GM12801 (cell line): Measurements from ENCODE around the gene BBX.

Experiments
- TF ChIP-seq, protein P1 (sequence below): IDR thresholded peaks from one replicate; pipeline ENCODE4 v1.5.1; 2011; ENCODE audit warnings: control low read depth; ENCODE audit not compliant: insufficient read length; ENCODE audit errors: extremely low read depth

The BBX gene

DNA sequence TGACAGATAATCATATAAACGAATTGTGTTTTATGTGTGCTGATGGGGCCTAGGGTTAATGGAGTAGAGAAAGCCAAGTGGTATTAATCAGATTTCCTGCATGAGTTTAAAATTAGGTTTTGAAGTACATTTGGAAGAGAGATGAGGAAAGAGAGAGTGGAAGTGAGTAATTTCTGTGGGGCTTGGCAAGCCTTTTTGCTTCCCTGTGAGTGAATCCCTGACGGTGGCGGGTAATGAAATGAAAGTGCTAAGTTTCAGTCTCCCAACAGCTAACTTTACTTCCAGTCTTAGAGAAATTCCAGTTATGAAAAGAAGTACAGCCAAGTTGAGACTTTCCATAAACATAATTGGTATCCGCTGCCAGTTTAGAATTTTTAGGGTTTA, 139.4 kb downstream of the BBX start:
- TF ChIP-seq, protein P1, sequence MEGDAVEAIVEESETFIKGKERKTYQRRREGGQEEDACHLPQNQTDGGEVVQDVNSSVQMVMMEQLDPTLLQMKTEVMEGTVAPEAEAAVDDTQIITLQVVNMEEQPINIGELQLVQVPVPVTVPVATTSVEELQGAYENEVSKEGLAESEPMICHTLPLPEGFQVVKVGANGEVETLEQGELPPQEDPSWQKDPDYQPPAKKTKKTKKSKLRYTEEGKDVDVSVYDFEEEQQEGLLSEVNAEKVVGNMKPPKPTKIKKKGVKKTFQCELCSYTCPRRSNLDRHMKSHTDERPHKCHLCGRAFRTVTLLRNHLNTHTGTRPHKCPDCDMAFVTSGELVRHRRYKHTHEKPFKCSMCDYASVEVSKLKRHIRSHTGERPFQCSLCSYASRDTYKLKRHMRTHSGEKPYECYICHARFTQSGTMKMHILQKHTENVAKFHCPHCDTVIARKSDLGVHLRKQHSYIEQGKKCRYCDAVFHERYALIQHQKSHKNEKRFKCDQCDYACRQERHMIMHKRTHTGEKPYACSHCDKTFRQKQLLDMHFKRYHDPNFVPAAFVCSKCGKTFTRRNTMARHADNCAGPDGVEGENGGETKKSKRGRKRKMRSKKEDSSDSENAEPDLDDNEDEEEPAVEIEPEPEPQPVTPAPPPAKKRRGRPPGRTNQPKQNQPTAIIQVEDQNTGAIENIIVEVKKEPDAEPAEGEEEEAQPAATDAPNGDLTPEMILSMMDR, result no peak

GRCh38 chr3:107662586-107662985, 139.8 kb downstream of the BBX start:
- TF ChIP-seq, protein P1, result no peak

GRCh38 chr3:107663266-107663665, 140.5 kb downstream of the BBX start:
- TF ChIP-seq, protein P1, result no peak

- TF ChIP-seq, protein P1, result no peak
Observed at GRCh38 chr3:107664614-107665013, 141.9 kb downstream of the BBX start.

- TF ChIP-seq, protein P1, result no peak
Observed at GRCh38 chr3:107665351-107665750, 142.6 kb downstream of the BBX start.

DNA sequence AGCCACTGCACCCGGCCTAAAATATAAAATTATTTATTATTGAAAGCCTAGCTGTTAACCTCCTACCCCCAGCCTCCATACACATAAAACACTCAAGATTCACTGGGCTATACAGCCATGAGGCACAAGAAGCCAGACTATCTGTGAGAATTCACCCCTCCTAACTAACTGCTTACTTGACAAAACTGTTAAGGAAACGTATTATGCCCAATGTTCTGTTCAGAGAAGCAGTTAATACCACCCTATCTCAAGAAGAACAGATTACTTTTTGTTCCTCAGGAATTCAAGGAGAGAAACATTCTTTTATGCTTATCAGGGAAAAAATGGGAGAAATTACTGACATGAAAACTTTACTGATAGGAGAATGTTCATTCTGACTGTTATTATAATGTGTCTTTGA, 144.1 kb downstream of the BBX start:
- TF ChIP-seq, protein P1, result no peak

DNA sequence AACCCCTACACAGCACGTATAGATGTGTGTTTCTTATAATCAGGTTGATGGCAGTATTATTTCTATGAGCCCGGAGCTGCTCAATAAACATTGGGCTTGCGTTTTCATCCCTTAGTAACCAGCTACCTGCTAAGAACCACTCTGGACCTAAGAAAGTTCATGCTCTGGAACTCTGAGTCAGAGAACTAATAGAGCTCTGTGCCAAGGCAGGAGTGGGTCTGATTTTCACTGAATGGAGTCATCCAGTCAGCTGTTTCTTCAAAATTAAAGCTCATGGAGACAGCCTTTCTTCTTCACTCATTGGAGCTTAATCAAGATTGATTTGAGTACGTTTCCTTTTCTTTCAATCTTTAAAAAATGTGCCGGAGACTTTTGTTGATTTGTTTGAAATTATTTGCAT, 145.7 kb downstream of the BBX start:
- TF ChIP-seq, protein P1, result no peak

- TF ChIP-seq, protein P1, result no peak
Observed at GRCh38 chr3:107668963-107669362, 146.2 kb downstream of the BBX start.
